Subcutaneous adipose tissue (tissue), 4 donors: ENCODE results near the gene MYZAP. TPM values are rescaled to one million over a fixed set of nuclear protein-coding genes. Genes with fewer than 3 reads are reported as not detected.

Experiments
- CTCF ChIP-seq: fragments of 450-650 bp; IDR thresholded peaks from one replicate; pipeline ENCODE4 v1.5.1; 2016; ENCODE audit warnings: low read depth, mild to moderate bottlenecking, control low read depth, antibody characterized with exemption, moderate library complexity
- total RNA-seq, 4 donors: library from RNA; depleted of rRNA; stranded (reverse); fragments of >200 nt; gene quantifications; one replicate each; pipeline ENCODE4 v1.1.0, GENCODE V29; 2016

Gene MYZAP
- total RNA-seq, 4 donors from 2014 or later: 22.5 to 31.8 (median 28.3) TPM

GRCh38 chr15:57572468-57572867 lies 19.2 kb upstream of the MYZAP start:
- no peak for TF ChIP-seq CTCF

GRCh38 chr15:57573151-57573550 lies 18.6 kb upstream of the MYZAP start:
- TF ChIP-seq CTCF: no peak

- no peak for TF ChIP-seq CTCF
Measured at GRCh38 chr15:57575363-57575762, 16.3 kb upstream of the MYZAP start.

- TF ChIP-seq CTCF: no peak
Measured at GRCh38 chr15:57578288-57578900, 13.3 kb upstream of the MYZAP start.

GRCh38 chr15:57580428-57580827 lies 11.3 kb upstream of the MYZAP start:
- no peak for TF ChIP-seq CTCF

- no peak for TF ChIP-seq CTCF
Measured at GRCh38 chr15:57580866-57581265, 10.8 kb upstream of the MYZAP start.

- TF ChIP-seq CTCF: no peak
Measured at GRCh38 chr15:57582090-57582489, 9.6 kb upstream of the MYZAP start.
